Measurements from ENCODE around the gene PGLYRP1.
A peak's percentile ranks its signal among the peaks of the same experiment; 100 is the strongest.

The PGLYRP1 gene

GRCh38 chr19:46002678-46003275 is 20.1 kb downstream of the PGLYRP1 start:
- DNase-seq (ENCODE audit: low spot score) = no peak

GRCh38 chr19:46000491-46001246 is 22.2 kb downstream of the PGLYRP1 start:
- peak; percentile 25 for DNase-seq (ENCODE audit: low spot score)

- peak; percentile 54 for DNase-seq (ENCODE audit: low spot score)
Measured at GRCh38 chr19:45999653-46000121, 23.2 kb downstream of the PGLYRP1 start.

- no peak for DNase-seq (ENCODE audit: low spot score)
Measured at GRCh38 chr19:45998834-45999233, 24.0 kb downstream of the PGLYRP1 start.

GRCh38 chr19:45996933-45997332 is 25.9 kb downstream of the PGLYRP1 start:
- no peak for DNase-seq (ENCODE audit: low spot score)

GRCh38 chr19:45995715-45996385 is 27.0 kb downstream of the PGLYRP1 start:
- DNase-seq (ENCODE audit: low spot score) = no peak

- DNase-seq (ENCODE audit: low spot score) = peak; percentile 99
Measured at GRCh38 chr19:45994998-45995714, 27.7 kb downstream of the PGLYRP1 start, which contains the start of gene CCDC61. Gene CCDC61 (plus strand): TSS chr19:45995467. CDS start chr19:46003019, 7,552 bp downstream.

- DNase-seq (ENCODE audit: low spot score) = no peak
Measured at GRCh38 chr19:45994456-45994997, 28.3 kb downstream of the PGLYRP1 start.

GRCh38 chr19:45990113-45990728 is 32.6 kb downstream of the PGLYRP1 start:
- no peak for DNase-seq (ENCODE audit: low spot score)

- DNase-seq (ENCODE audit: low spot score) = no peak
Measured at GRCh38 chr19:45985321-45985720, 37.5 kb downstream of the PGLYRP1 start.

GRCh38 chr19:45981350-45981749 is 41.5 kb downstream of the PGLYRP1 start:
- DNase-seq (ENCODE audit: low spot score) = no peak

- DNase-seq (ENCODE audit: low spot score) = no peak
Measured at GRCh38 chr19:45978156-45978555, 44.7 kb downstream of the PGLYRP1 start.

GRCh38 chr19:45976178-45976577 is 46.7 kb downstream of the PGLYRP1 start:
- peak; percentile 28 for DNase-seq (ENCODE audit: low spot score)

- DNase-seq (ENCODE audit: low spot score) = peak; percentile 61
Measured at GRCh38 chr19:45975306-45976070, 47.4 kb downstream of the PGLYRP1 start.

- peak; percentile 83 for DNase-seq (ENCODE audit: low spot score)
Measured at GRCh38 chr19:45973553-45974338, 49.1 kb downstream of the PGLYRP1 start, which contains the start of gene NOVA2. Gene NOVA2 (minus strand): TSS chr19:45973865. CDS start chr19:45973351, 514 bp downstream.

GRCh38 chr19:45972947-45973540 is 49.8 kb downstream of the PGLYRP1 start:
- no peak for DNase-seq (ENCODE audit: low spot score)

GRCh38 chr19:45972081-45972946 is 50.5 kb downstream of the PGLYRP1 start:
- DNase-seq (ENCODE audit: low spot score) = no peak
